HG03378 (cell line): ENCODE results near the gene BACE1.
"Not testable (repeated sequence)": the region's sequence is repeated elsewhere in the genome, so short reads cannot be mapped to it uniquely, and the experiment has no call there.

Experiments
- ATAC-seq: cut with Tn5 transposase; IDR thresholded peaks from one replicate; pipeline ENCODE4 v1.9.1; 2021; ENCODE audit warnings: mild to moderate bottlenecking, moderate library complexity; ENCODE audit not compliant: unreplicated experiment

The BACE1 gene

DNA sequence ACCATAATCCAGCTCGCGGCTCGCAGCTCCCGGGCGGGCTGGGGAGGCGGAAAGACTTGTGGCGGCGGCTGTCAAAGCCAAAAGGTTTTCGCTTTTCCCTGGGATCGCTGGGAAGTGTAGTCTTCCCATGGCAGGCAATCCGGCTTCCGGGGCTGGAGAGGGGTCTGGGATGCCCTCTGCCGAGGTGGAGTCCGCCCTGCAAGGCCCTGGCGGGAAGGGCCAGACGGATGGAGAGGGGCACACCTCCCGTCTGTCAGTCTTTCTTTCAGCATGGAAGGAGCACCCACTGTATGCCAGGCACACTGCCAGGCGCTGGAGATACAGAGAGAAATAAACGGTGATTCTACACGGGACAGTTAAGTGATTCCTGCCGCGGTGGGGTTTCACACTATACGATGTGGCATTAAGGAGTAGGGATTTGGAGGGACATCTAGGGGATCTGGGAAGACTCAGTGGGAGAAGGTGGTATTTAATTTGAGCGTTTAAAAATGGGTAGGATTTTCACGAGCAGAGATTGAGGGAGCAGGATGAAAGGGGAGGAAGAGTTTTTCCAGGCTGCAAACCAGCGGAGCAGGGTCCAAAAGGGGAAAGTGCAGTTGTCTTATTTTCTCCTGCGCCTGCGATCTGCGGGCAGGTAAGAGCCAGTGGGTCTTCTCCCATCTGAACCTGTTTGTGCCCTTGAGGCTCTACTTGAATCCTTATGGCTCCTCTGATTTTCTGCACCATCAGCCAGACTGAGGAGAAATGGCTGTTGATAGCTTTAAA lies at the start of gene BACE1:
TSS of gene BACE1 (minus strand) at position 60 of the 765 bp plus-strand sequence. CDS start 461 bp downstream, outside the sequence.
- ATAC-seq: no peak

DNA sequence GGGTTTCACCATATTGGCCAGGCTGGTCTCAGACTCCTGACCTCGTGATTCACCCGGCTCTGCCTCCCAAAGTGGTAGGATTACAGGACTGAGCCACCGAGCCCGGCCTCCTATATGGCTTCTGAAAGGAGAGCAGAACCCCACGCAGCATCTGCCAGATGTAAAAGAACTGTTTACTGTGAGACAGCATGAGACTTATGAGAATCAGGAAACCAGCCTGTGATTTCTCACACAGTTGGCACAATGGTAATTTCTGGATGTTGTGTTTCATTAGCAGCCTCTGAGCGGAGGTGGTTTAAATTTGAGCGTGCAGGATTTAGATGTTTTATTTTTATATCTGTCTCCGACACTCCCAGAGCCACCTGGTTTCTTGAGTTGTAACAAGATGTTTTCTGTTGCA lies 45.4 kb upstream of the BACE1 start:
- no peak for ATAC-seq

DNA sequence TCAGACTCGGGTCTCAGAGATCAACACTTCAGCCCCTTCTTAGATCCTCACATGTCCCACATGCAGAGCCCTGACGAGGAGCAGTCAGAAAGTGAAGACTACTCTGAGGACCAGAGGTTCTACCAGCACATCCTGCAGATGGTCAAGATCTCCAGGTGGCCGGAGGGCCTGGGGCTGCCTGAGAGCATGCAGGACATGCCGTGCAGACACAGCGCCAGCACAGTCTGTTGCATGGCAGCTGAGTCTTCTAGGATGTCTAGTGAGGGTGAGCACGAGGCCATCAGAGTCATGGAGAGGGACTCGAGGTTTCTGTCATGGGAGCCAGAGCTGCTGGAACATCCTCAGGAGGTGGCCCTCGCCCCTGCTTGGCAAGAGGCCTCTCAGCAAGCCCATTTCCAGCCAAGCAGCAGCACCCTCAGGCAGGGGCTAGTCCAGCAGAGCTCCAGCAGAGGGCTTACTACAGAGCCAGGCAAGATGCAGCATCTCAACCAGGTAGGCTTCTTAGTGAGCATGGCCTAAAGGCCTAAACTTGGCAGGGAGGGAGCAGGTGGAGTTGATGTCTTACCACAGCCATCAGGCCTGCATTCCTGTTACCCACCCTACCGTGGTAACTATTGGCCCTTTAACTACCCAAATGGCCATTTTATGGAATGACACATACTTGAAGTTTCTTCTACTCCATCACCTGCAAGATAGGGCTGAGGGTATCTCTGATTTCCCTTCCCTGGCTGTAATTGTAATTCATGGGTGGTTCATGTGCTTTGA lies 40.3 kb upstream of the BACE1 start:
- ATAC-seq: no peak

DNA sequence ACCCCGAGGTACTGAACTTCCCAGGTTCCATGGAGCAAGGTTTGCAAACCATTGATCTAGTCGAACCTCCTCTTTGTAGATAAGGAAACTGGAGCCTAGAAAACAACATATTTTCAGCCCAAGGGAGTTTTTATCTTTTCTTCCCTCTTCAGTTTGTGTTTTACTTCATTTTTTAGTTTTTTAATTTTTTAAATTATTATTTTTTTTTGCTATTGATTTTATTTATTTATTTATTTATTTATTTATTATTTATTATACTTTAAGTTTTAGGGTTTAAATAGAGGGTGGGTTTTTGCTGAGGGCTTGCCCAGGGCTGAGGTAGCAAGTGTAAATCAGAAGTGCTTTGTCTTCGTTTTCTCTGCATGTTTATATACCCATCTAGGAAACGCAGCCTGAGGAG lies 38.5 kb upstream of the BACE1 start:
- no peak for ATAC-seq

DNA sequence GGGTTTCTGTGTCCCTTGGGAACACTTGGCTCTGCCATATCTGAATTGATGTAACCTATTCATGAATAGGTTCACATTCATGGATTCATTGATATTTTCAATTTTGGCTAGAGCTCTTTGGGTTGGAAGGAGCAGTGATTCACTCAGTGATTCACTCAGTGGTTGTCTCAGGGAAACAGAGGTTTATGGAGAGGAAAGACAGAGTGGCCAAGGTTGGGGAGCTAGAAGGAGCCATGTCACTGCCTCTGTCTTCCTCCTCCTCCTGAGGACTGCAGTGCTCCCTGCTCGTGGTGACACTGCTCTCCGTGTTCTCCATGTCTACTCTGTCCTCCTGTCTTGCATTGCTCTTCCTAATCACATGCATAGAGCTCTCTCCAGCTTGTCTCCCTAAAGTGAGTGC lies 29.0 kb upstream of the BACE1 start:
- ATAC-seq: no peak

DNA sequence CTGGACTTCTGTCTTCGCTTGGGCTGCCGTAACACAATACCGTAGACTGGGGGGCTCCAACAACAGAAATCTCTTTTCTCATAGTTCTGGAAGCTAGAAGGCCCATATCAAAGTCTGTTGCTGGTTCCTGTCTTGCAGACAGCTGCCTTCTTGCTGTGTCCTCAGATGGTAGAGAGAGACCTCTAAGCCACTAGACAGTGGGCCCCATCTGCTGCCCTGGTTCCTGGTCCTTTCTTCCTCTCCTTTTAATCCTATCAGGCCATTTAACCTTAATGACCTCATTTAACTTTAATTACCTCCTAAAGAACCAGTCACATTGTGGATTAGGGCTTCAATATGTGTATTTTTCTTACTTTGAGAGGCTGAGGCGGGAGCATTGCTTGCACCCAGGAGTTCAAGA lies 21.0 kb upstream of the BACE1 start:
- no peak for ATAC-seq

DNA sequence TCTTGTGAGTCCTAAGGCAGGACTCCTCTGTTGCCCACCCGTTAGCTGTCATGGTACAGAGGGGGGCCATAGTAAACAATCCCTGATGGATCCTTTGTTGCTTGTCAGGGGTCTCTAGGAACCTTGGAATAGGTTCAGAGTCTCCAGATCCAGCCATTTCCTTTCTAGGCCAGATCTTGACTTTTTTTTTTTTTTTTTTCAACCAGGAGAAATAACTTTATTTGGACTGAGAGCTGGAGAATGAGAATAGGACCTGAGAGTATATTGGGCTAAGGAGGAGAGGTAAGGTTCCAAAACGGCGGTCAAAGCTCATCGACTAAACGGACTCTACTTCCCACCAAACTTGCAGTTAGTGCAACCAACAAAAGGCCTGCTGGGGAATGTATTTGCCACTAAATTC lies 19.3 kb upstream of the BACE1 start:
- no peak for ATAC-seq

DNA sequence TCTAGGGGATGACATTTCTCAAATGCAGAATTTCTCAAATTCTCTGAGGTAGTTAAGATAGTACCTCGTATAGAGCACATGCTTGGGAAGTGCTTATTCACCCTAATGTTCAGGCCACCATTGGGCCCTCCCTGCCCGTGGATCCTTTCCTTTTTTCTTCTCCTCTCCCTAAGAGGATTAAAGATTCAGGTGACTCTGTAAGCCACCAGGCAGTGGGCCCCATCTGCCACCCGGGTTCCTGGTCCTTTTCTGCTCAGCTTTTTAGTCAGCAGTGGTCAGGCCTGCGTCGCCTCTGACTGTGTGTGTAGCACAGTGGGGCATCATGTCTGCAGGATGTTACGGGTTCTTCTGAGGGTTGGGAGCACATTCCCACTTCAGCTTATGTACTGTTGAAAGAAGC lies 18.8 kb upstream of the BACE1 start:
- ATAC-seq: no peak

DNA sequence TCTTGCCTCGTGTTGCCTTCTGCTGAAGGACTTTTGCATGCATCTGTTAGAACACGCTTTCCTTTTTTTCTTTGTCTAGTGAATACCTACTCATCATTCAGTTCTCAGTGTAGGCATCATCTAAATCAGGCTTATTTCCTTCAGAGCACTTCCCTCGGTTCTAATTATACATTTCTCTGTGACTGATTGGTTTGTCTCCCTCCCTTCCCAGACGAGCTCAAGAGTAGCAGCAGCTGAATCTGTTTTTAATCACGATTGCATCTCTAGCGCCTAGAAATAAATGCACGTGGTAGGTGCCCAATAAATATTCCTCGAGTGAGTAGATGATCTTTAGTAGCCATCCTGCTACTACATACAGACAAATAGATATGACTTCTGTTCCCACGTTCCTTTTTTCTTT lies 17.9 kb upstream of the BACE1 start:
- no peak for ATAC-seq

DNA sequence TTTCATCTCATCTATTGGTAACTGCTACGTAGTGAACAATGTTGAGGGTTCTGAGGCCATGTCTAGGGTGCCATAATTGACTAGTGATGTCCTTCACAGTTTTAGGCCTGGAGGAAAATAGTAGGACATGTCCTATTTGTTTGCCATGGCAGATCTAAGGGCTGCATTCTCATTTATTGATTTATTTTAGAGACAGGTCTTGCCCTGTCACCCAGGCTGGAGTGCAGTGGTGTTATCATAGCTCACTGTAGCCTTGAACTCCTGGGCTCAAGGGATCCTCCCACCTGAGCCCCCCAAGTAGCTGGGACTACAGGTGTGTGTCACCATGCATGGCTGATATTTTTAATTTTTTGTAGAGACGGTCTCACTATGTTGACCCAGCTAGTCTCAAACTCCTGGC lies 16.8 kb upstream of the BACE1 start:
- ATAC-seq: no peak

DNA sequence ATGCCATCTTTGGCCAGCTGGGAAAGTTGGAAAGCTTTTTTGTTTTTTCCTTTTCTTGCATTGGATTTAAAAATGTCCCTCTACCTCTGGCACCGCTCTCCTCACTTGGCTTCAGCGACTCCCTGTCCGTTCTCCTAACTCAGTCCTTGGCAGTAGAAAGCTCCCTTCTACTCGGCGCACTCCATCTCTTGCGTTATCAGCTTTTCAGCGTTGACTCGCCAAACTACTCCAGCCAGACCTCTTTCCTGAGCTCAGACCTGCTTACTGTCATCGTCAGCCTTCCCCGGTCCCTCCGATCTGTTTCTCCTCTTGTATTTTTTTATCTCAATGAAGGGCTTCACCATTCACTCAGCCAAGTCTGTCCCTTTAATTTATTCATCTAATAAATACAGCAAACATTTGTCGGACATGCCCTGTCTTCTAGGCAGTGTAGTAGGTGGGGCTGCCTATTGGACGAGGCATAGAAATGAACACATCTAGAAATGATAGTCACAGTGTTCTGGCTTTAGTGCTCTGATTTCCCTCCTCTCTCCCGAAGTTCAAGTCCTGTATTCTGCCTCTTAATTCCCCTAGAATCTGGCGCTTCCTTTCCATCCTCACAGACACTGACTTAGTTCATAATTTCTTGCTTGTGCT lies 12.4 kb upstream of the BACE1 start:
- no peak for ATAC-seq

DNA sequence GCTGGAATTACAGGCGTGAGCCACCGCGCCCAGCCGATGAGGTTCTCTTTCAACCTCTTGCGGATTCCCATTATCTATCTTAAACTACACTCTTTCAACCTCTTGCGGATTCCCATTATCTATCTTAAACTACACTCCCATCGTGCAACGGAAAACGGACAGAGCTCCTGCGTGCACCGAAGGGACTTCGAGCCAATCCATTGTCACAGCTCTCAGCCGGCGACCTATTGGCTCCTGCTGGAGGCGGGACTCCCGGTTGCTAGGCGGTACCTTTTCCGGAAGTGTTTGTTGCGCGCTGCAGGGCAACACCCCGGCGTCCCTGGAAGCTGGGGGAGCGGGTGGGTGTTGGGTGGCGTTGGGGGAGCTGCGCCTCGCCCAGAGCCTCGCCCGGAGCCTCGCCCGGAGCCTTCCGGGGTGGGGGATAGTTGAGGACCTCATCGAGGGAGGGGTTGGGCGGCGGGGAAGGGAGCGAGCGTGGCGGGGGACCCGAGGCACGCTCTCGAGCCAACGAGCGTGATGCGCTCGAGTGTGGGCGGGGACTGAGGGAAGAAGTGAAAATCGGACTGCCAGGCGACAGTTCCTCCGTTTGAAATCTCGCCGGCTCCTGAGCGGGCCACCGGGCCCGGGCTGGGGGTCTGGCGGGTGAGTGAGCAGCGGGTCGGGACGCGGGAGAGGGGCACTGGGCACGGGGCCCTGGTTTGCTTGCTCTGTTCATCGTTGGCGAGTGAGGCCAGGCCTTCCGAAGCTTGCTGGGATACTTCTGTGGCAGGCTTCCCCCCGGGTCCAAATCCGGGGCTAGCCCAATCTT lies 11.7 kb upstream of the BACE1 start, which contains the start of gene CEP164:
TSS of gene CEP164 (plus strand) at position 288 of the 808 bp plus-strand sequence. CDS start 10,733 bp downstream, outside the sequence.
- ATAC-seq: peak; percentile 86

DNA sequence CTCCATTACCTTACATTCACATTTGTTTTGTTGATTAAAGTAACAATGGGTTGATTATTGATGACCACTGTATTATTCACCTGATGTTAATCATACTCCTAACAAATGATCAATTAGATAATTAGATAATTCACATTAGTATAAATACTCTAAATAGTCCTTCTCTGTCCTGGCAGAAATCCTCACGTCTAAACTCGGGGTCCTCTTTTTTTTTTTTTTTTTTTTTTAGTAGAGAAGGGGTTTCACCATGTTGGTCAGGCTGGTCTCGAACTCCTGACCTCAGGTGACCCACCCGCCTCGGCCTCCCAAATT lies 11.2 kb upstream of the BACE1 start:
- ATAC-seq: not testable (repeated sequence)

DNA sequence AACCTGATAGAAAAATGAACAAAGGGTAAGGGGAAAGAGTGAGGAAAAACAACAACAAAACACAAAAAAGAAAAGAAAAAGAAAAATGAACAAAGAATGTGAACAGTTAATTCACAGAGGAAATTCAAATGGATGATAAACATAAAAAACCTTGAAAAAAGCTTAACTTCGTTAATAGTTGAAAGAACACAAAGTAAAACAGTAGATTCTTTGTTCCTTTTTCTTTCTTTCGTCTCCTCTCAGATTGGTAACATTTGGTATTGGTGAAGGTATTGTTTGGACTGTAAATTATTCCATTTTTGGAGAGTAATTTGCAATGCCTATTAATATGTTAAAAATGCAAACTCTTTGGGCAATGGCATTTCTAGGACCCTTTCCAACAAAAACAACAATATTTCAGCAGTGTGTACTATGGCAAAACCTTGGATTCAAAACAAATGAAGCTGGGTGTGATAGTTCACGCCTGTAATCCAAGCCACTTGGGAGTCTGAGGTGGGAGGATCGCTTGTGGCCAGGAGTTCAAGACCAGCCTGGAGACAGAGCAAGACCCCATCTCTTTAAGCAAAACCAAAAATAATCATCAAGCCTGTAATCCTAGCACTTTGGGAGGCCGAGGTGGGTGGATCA lies 3.3 kb upstream of the BACE1 start:
- no peak for ATAC-seq

DNA sequence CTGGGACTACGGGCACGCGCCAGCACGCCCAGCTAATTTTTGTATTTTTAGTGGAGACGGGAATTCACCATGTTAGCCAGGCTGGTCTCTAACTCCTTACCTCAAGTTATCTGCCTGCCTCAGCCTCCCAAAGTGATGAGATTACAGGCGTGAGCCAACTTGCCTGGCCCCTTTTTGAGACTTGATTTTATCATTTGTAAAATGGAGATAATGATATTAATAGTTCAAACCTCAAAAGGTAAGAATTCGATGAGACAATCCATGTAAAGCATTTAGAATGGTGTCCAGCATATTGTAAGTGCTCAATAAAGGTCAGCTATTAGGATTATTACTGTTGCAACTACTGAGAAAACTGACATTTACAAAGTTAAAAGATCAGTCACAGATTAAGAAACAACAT lies 2.7 kb upstream of the BACE1 start:
- ATAC-seq: no peak

DNA sequence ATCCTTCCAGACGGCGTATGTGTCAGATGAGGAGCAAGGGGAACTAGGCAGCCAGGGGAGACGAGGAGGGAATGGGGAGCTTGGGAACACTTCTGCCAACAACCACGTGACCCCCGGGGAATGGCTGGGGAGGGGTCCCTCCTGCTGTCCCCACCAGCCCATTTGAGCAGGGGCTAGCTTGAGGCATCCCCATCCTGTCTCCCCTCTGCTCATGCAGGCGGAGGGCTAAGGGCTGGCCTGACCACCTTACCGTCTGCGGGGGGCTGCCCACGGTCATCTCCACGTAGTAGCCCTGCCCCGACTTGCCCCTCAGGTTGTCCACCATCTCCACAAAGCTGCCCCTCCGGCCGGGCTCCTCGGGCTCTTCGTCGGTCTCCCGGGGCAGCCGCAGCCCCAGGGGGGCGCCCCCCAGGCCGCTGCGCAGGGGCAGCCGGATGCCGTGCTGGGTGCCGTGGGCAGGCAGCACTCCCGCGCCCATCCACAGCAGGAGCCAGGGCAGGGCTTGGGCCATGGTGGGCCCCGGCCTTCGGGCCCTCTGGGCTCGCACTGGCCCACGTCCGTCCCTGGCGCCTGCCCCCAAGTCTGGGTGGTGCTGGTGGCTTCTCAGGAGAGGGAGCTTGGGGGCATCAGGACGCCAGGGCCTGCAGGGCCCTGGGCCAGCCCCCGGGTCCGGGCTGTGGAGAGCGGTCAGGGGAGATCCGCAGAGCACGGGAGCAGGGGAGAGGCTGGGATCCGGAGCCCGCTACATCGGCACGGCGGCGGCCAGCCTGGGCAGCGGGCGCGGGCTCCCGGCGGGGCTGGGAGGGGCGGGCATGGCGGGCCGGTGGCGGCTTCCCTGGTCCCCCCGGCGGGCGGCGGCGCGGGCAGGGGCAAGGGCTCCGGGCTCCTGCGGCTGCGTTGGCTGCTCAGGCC lies 515 bp downstream of the BACE1 start:
- ATAC-seq: no peak

DNA sequence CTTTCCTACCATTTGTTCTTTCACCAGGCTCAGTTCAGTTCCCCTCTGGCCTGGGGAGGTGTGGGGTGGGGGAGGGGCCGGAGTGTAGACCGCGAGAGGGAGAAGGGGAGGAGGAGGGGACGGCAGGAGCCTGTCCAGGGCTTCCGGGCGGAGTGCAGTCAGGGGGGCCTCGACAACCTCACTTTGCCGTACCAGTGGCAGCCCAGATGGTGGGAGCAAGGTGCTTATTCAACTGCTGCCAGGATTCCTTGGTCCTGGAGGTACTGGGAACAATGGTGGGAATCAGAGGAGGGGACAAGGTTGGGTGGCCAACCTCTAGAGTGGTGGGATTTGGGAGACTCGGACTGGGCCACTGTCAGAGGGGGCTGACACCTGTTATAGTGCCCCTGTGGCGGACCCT lies 1.2 kb downstream of the BACE1 start:
- no peak for ATAC-seq

DNA sequence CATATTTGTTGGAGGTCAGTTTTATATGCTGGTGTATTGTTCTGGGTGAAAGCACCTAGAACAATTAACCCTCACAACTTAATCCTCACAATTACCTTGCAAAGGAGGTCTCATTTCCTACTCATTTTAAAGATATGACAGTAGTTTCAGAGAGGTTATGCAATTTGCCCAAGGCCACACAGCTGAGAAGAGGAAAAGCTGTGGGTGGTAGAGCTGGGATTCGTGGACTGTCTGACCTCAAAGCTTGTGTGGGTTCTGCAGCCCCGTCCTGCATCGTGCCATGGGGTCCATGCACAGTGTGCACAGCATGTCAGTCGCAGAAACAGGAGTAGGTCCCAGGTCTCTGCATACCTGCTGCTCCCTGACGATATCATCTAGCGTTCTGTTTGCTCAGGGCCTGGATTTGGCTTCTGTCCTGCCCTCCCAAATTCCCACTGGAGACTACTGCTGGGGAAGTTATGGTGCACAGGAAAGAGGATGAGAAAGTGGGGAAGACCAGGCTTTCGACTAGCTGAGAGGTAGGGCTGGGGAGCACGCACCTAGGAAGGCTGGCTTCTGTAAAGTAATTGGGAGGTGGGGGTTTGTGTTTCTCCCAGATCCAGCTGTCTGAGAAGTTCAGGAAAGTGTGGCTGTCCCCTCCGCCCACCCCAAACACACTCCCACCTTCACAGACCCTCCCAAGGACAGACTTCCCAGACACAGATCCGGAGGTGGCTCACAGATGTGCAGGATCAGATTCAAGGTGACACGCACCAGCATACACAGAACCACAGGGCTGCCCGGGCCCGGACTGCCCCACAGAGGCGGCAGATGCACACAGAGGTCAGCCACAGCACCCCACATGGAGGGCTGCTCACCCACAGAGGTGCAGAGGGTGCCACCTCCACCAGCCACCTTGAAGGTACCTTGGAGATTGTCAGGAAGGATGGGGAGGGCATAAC lies 2.0 kb downstream of the BACE1 start:
- ATAC-seq: no peak

DNA sequence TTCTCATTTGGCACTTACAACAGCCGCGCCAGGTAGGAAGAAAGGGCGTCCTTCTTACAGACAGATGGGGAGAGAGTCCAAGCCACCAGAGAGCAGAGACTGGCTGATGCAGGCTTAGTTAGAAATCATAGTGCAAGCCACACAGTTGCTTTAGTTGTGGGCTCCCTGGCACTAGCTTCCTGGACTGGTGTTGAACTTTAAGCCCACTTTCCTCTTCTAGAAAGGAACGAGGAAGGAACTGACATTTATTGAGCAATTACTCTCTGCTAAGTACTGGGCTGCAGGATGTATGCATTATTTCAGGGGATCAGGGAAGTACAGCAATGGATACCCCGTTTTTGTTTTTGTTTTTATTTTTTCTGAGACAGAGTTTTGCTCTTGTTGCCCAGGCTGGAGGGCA lies 3.0 kb downstream of the BACE1 start:
- ATAC-seq: no peak
